ENCODE results near the gene LMNA. TPM values are rescaled to one million over a fixed set of nuclear protein-coding genes. Genes with fewer than 3 reads are reported as not detected.

The LMNA gene
- total and polyA plus RNA-seq, 10 of the 15 experiments (the other 5 are each of a cell fraction or from before 2014, with no cell fraction given) = 0.42 to 334 (median 81.1) TPM

- TF ChIP-seq BRCA1 (IDR thresholded peaks at IDR 0.05; ENCODE audit: low read depth, low read length) (no peak), E2F4 (IDR thresholded peaks at IDR 0.05; ENCODE audit: low read depth, low read length) (no peak), TAF1 (IDR thresholded peaks at IDR 0.05; ENCODE audit: borderline replicate concordance, low read depth, low read length) (no peak), TARDBP (IDR thresholded peaks at IDR 0.05; ENCODE audit: borderline replicate concordance) (no peak), LARP7 (IDR thresholded peaks at IDR 0.05) (no peak)
Observed at GRCh38 chr1:156129687-156130577, 15.4 kb downstream of the LMNA start (continued).

GRCh38 chr1:156130578-156130942 is 16.0 kb downstream of the LMNA start:
- Histone ChIP-seq H3K4me1 (ENCODE audit: control insufficient read depth, insufficient read depth, low read length) (peaks cover 43% of the 10 kb centered on the region), H3K79me2 (ENCODE audit: control insufficient read depth, insufficient read depth, low read length) (peaks cover 27% of the 10 kb centered on the region), H3K27ac (ENCODE audit: control insufficient read depth, insufficient read depth) (no peak overlapping the region), H3K4me2 (ENCODE audit: control insufficient read depth, insufficient read depth) (no peak overlapping the region), H2AFZ (ENCODE audit: control insufficient read depth, low read depth, low read length) (no peak overlapping the region), H3K27me3 (replicated peaks in 1 of 2; ENCODE audit: control insufficient read depth in 2 of 2, insufficient read depth in 2 of 2, low read length in 1 of 2) (no peaks in the 10 kb centered on the region), H3K4me3 (no peak overlapping the region), H4K20me1 (ENCODE audit: control insufficient read depth, insufficient read depth) (no peaks in the 10 kb centered on the region), H3K9ac (ENCODE audit: control insufficient read depth, insufficient read depth, low read length) (no peak overlapping the region), H3K9me3 (replicated peaks; ENCODE audit: control insufficient read depth, insufficient read depth, low read length) (no peaks in the 10 kb centered on the region), H3K36me3 (ENCODE audit: control insufficient read depth in 2 of 2, insufficient read depth in 2 of 2, low read length in 1 of 2) (peaks cover 0 to 14% of the 10 kb centered on the region in 2 experiments; a peak in 3 of 4 replicates)
- intact Hi-C loops (cut with micrococcal nuclease; ENCODE audit: unreplicated experiment) = loop anchor here (1.0 kb wide), 2 partner anchors 34 to 40 kb away; no protein-coding TSS in a partner anchor
- no peak for DNase-seq (ENCODE audit: low read depth, low spot score)
- no peak for ATAC-seq
- no peak for FAIRE-seq
- in situ Hi-C loops (cut with MboI) = loop anchor here (5.0 kb wide), 1 partner anchor 38 kb away; no protein-coding TSS in a partner anchor
- 74% methylated on average over 6 of the region's 6 CpGs for WGBS (ENCODE audit: insufficient coverage, insufficient replicate concordance, low lambda C conversion rate, missing lambda C conversion rate)
- TF ChIP-seq DPF2 (IDR thresholded peaks at IDR 0.05) = no peak; the same call in 1 of the 2 replicates
- TF ChIP-seq ZNF217 (IDR thresholded peaks at IDR 0.05) = no peak
- no peak for TF ChIP-seq RELA (IDR thresholded peaks at IDR 0.05; ENCODE audit: borderline replicate concordance, partially characterized antibody)
- TF ChIP-seq SMAD5 (IDR thresholded peaks at IDR 0.05; ENCODE audit: low read depth) = no peak
- no peak for TF ChIP-seq ZNF274 (IDR thresholded peaks at IDR 0.05; ENCODE audit: insufficient read depth, insufficient read length)
- TF ChIP-seq SREBF1 (IDR thresholded peaks at IDR 0.05; ENCODE audit: low read length) = no peak
- TF ChIP-seq IKZF1 (conservative IDR thresholded peaks at IDR 0.05) = no peak
- TF ChIP-seq SPI1 (IDR thresholded peaks at IDR 0.05; ENCODE audit: borderline replicate concordance, insufficient read depth, low read depth, low read length) = no peak
- no peak for TF ChIP-seq ZBTB11 (CRISPR knock-in tag; IDR thresholded peaks at IDR 0.05)
- RAD21 ChIA-PET (ENCODE audit: unreplicated experiment) = interaction anchor here (0.8 to 22.2 kb wide), 8 partner anchors 11 to 97 kb away, joined by 3 to 695 read pairs (median 10); partner anchors contain the start of gene LMNA
- no TSS peak for BruUV-seq (replicated peaks)
- POLR2A ChIA-PET = interaction anchor here (0.6 to 7.0 kb wide), 4 partner anchors 13 to 152 kb away, joined by 3 to 89 read pairs (median 33); partner anchors contain the start of genes LMNA and SMG5
- CTCF ChIA-PET = interaction anchor here (0.7 to 25.7 kb wide), 22 partner anchors 11 to 192 kb away, joined by 3 to 1294 read pairs (median 7); partner anchors contain the start of genes LMNA and SMG5
- SMC1A ChIA-PET (ENCODE audit: uncharacterized antibody, unreplicated experiment) = interaction anchor here (1.1 to 23.6 kb wide), 8 partner anchors 13 to 189 kb away, joined by 3 to 874 read pairs (median 12); partner anchors contain the start of gene LMNA

All from GM12878 (cell line).